GM10248 (cell line): ENCODE data around the gene PDE12.

Experiments
- CTCF ChIA-PET: fragments of 300-600 bp; sonication (Branson Sonifier 250); formaldehyde crosslinking; extraction: SDS; loops from one replicate; lab custom pipeline; 2021; ENCODE audit warnings: antibody characterized with exemption; lab: Yijun Ruan, JAX
- POLR2A ChIA-PET: fragments of 350-650 bp; sonication (Branson Sonifier 250); formaldehyde crosslinking; extraction: SDS; loops from one replicate; lab custom pipeline; 2020; ENCODE audit warnings: antibody characterized with exemption; lab: Yijun Ruan, JAX
- DNase-seq: peaks from one replicate; pipeline ENCODE4 v3.0.0; 2012; ENCODE audit errors: extremely low spot score
- CTCF ChIP-seq: IDR thresholded peaks from 2 replicates; pipeline ENCODE4 v1.5.1; 2012; ENCODE audit warnings: mild to moderate bottlenecking, low read depth; ENCODE audit errors: extremely low read depth, missing control alignments, control extremely low read depth

PDE12 gene

GRCh38 chr3:57596495-57597126 lies 40.5 kb downstream of the PDE12 start:
- POLR2A ChIA-PET: interaction anchor here (0.7 to 2.5 kb wide), 8 partner anchors 7 to 179 kb away, joined by 3 to 17 read pairs (median 6); partner anchors contain the start of genes DENND6A, PDE12 and SLMAP
- no peak for TF ChIP-seq CTCF
- peak; percentile 27 for DNase-seq
- CTCF ChIA-PET: interaction anchor here (1.3 to 1.9 kb wide), 3 partner anchors 11 to 39 kb away, joined by 3 to 4 read pairs (median 3); no protein-coding TSS in a partner anchor

- peak; percentile 31 for TF ChIP-seq CTCF
- CTCF ChIA-PET: interaction anchor here (0.7 to 1.9 kb wide), 4 partner anchors 10 to 93 kb away, joined by 3 to 4 read pairs (median 3); no protein-coding TSS in a partner anchor
- POLR2A ChIA-PET: interaction anchor here (0.6 to 2.5 kb wide), 9 partner anchors 8 to 159 kb away, joined by 3 to 17 read pairs (median 6); partner anchors contain the start of genes PDE12 and SLMAP
These were observed 41.3 kb downstream of the PDE12 start, which contains the start of gene ARF4 for GRCh38 chr3:57597127-57597923. Gene ARF4 (minus strand): TSS chr3:57597344. CDS start chr3:57597140, 204 bp downstream.

GRCh38 chr3:57598765-57599360 lies 42.8 kb downstream of the PDE12 start:
- no peak for TF ChIP-seq CTCF
- ChIA-PET POLR2A (interaction anchor here (0.6 to 1.0 kb wide), 4 partner anchors 18 to 400 kb away, joined by 3 to 4 read pairs (median 3); partner anchors contain the start of gene PDE12), CTCF (interaction anchor here (1.3 kb wide), 1 partner anchor 18 kb away, joined by 4 read pairs; no protein-coding TSS in a partner anchor)
- no peak for DNase-seq

More at GRCh38 chr3:57597127-57597923, 41.3 kb downstream of the PDE12 start, which contains the start of gene ARF4:
- peak; percentile 98 for DNase-seq

- no peak for TF ChIP-seq CTCF
- ChIA-PET POLR2A (no interaction called here), CTCF (interaction anchor here (1.1 to 1.3 kb wide), 2 partner anchors 17 to 80 kb away, joined by 3 to 4 read pairs; no protein-coding TSS in a partner anchor)
- no peak for DNase-seq
These were observed 44.1 kb downstream of the PDE12 start for GRCh38 chr3:57600195-57600594.

GRCh38 chr3:57604971-57605370 lies 48.9 kb downstream of the PDE12 start:
- ChIA-PET CTCF (interaction anchor here (1.1 kb wide), 1 partner anchor 75 kb away, joined by 3 read pairs; no protein-coding TSS in a partner anchor), POLR2A (no interaction called here)
- DNase-seq: no peak
- TF ChIP-seq CTCF: no peak
